T-helper 1 cell (primary cell): ENCODE data around the gene CHCHD10.
"Not testable (repeated sequence)": the region's sequence is repeated elsewhere in the genome, so short reads cannot be mapped to it uniquely, and the experiment has no call there.

Experiments used
- DNase-seq, 5 donors: peaks; one replicate each; pipeline ENCODE4 v3.0.0-alpha.2; 2012 to 2020

The CHCHD10 gene

DNA sequence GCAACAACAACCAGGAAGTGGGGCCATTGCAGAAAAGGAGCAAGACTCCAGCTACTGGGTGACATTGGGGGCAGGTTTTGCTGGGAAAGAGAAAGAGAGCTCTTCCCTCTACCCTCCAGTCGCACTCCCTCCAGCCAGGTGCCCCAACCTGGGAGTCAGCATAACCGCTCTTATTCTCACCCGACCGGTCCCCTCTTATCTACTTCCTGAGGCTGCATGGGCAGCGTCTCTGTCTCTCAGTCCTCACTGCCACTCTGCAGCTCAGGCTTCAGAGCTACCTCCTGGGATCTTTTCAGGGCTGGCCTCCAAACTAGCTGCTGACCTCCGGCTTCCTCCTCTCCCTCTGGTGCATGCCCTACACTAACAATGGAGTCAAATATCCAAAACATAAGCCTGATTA, 22.0 kb downstream of the CHCHD10 start:
- DNase-seq = no peak

DNA sequence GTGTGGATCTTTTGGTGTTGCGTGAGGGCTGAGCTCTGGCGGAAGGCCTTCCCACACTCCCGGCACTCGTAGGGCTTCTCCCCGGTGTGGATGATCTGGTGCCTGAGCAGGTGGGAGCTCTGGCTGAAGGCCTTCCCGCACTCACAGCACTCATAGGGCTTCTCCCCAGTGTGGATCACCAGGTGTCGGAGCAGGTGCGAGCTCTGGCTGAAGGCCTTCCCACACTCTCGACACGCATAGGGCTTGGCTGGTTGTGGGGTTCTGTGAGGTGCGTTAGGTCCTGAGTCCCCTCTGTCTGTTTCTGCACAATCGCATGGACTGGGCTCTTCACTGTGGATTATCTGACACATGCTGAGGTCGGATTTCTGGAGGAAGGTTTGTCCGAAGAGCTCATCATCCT, 23.3 kb downstream of the CHCHD10 start:
- no peak for DNase-seq

GRCh38 chr22:23744001-23744400, 23.8 kb downstream of the CHCHD10 start:
- no peak for DNase-seq

DNA sequence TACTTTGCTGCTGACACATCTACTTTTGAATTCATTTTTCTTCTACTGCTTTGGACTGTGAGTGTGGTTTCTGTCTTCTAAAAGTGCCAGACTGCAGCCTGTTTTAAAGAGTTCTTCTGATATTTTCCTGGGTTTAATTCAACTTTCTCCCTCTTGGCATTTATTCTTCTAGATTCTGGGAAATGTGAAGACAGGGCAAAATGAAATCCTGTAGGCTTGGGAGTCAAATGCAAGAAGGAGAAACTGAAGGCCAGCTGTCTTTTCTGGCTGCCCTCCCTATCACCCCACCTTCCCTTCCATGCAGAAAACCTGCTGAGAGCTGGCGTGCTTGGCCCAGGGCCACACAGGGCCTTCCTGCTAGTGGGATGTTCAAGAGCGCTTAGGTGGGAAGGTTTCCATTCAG, 24.5 kb downstream of the CHCHD10 start:
- DNase-seq = no peak

- no peak for DNase-seq
Measured at GRCh38 chr22:23742505-23743264, 25.1 kb downstream of the CHCHD10 start.

DNA sequence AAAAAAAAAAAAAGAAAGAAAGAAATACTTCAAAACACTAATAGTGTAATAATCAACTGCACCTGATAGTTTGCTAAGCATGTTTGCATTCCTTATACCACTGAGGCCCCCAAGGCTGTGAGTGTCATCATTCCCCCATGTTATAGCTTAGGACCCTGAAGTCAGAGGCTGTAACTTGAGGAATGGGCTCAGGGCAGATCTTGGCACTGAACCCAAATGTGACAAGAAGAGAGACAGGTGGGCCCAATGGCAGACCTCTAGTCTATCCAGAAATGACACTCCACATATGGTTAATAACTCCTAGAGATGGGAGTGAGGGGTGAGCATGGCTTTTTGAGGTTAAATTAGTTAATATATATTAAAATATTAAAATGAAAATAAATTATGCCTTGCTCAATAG, 30.1 kb downstream of the CHCHD10 start:
- DNase-seq = no peak

- DNase-seq = not testable (repeated sequence)
Measured at GRCh38 chr22:23728108-23728507, 39.7 kb downstream of the CHCHD10 start.

DNA sequence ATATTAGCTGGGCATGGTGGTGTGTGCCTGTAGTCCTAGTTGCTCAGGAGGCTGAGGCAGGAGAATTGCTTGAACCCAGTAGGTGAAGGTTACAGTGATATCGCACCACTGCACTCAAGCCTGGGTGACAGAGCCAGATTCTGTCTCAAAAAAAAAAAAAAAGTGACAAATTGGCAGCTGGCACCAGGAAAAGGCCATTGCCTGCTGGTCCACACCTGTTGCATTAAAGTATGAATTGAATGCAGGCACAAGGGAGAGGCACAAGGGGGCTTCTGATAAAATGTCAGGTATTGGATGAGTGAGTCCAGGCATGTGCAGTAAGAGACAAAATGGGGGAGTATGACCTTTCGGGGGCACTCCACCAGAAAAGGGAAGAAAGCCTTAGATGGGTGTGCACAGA, 45.0 kb downstream of the CHCHD10 start:
- no peak for DNase-seq

- DNase-seq = no peak
Measured at GRCh38 chr22:23722160-23722559, 45.6 kb downstream of the CHCHD10 start.

GRCh38 chr22:23720855-23721254, 46.9 kb downstream of the CHCHD10 start:
- DNase-seq = no peak

- DNase-seq = no peak
Measured at GRCh38 chr22:23718371-23719165, 49.2 kb downstream of the CHCHD10 start.

GRCh38 chr22:23716811-23717801, 50.7 kb downstream of the CHCHD10 start:
- peak; percentile 62 to 87 (median 75) for DNase-seq
